HepG2 (cell line): ENCODE data around the gene SNX4. TPM values are rescaled to one million over a fixed set of nuclear protein-coding genes. Genes with fewer than 3 reads are reported as not detected.
A peak's percentile ranks its signal among the peaks of the same experiment; 100 is the strongest.

ENCODE experiments used
- BRCA1 ChIP-seq: sonication (generic); formaldehyde crosslinking; IDR thresholded peaks from 2 replicates; pipeline ENCODE4 v1.4.0; 2020; ENCODE audit warnings: missing genetic modification reagents
- FOXM1 ChIP-seq: sonication (generic); formaldehyde crosslinking; IDR thresholded peaks from 2 replicates; pipeline ENCODE4 v1.5.0; 2020; ENCODE audit warnings: missing genetic modification reagents
- HIVEP1 ChIP-seq: sonication (generic); formaldehyde crosslinking; IDR thresholded peaks from 2 replicates; pipeline ENCODE4 v1.4.0; 2020; ENCODE audit warnings: mild to moderate bottlenecking, missing genetic modification reagents
- HNF1A ChIP-seq, 2 experiments: sonication (generic) in 1 of 2; formaldehyde crosslinking in 1 of 2; IDR thresholded peaks; 2 replicates each; pipeline versions ENCODE4 v1.4.0 to v1.6.1; 2016 to 2020; ENCODE audit warnings: borderline replicate concordance in 1 of 2, low read depth in 1 of 2, mild to moderate bottlenecking in 1 of 2, missing genetic modification reagents in 1 of 2
- HOXA3 ChIP-seq: sonication (generic); formaldehyde crosslinking; IDR thresholded peaks from 2 replicates; pipeline ENCODE4 v1.5.0; 2020; ENCODE audit warnings: missing genetic modification reagents
- MED1 ChIP-seq: sonication (generic); formaldehyde crosslinking; IDR thresholded peaks from 2 replicates; pipeline ENCODE4 v1.4.0; 2020; ENCODE audit warnings: missing genetic modification reagents
- MEIS1 ChIP-seq: sonication (generic); formaldehyde crosslinking; IDR thresholded peaks from 2 replicates; pipeline ENCODE4 v1.9.0; 2021; ENCODE audit warnings: mild to moderate bottlenecking, missing genetic modification reagents, moderate library complexity, borderline replicate concordance
- MZF1 ChIP-seq: sonication (generic); formaldehyde crosslinking; IDR thresholded peaks from 2 replicates; pipeline ENCODE4 v1.8.1; 2023; ENCODE audit warnings: mild to moderate bottlenecking, missing genetic modification reagents, borderline replicate concordance
- TBX3 ChIP-seq: fragments of 450-650 bp; IDR thresholded peaks from 2 replicates; pipeline ENCODE4 v1.6.1; 2017; ENCODE audit warnings: antibody characterized with exemption, mild to moderate bottlenecking, inconsistent platforms, borderline replicate concordance
- ZBTB33 ChIP-seq: sonication (generic); formaldehyde crosslinking; IDR thresholded peaks from 2 replicates; pipeline ENCODE4 v1.4.0; 2020; ENCODE audit warnings: missing genetic modification reagents
- ZNF10 ChIP-seq: sonication (generic); formaldehyde crosslinking; IDR thresholded peaks from 2 replicates; pipeline ENCODE4 v1.4.0; 2020; ENCODE audit warnings: mild to moderate bottlenecking, low read depth, missing genetic modification reagents, borderline replicate concordance
- ZNF446 ChIP-seq: sonication (generic); formaldehyde crosslinking; IDR thresholded peaks from 2 replicates; pipeline ENCODE4 v1.5.0; 2020; ENCODE audit warnings: mild to moderate bottlenecking, missing genetic modification reagents
- ZNF574 ChIP-seq: sonication (generic); formaldehyde crosslinking; IDR thresholded peaks from 2 replicates; pipeline ENCODE4 v1.4.0; 2020; ENCODE audit warnings: missing genetic modification reagents
- ZNF672 ChIP-seq: sonication (generic); formaldehyde crosslinking; IDR thresholded peaks from 2 replicates; pipeline ENCODE4 v1.8.1; 2022; ENCODE audit warnings: missing genetic modification reagents
- ZNF678 ChIP-seq: sonication (generic); formaldehyde crosslinking; IDR thresholded peaks from 2 replicates; pipeline ENCODE4 v1.4.0; 2020; ENCODE audit warnings: mild to moderate bottlenecking, missing genetic modification reagents
- ZNF788 ChIP-seq: sonication (generic); formaldehyde crosslinking; IDR thresholded peaks from 2 replicates; pipeline ENCODE4 v1.5.0; 2020; ENCODE audit warnings: mild to moderate bottlenecking, missing genetic modification reagents, borderline replicate concordance
- ZNF839 ChIP-seq: sonication (generic); formaldehyde crosslinking; IDR thresholded peaks from 2 replicates; pipeline ENCODE4 v1.4.0; 2020; ENCODE audit warnings: missing genetic modification reagents, mild to moderate bottlenecking, borderline replicate concordance
- ZNF879 ChIP-seq: sonication (generic); formaldehyde crosslinking; IDR thresholded peaks from 2 replicates; pipeline ENCODE4 v1.8.1; 2023; ENCODE audit warnings: missing genetic modification reagents
- ZSCAN20 ChIP-seq: sonication (generic); formaldehyde crosslinking; IDR thresholded peaks from 2 replicates; pipeline ENCODE4 v1.4.0; 2020; ENCODE audit warnings: missing genetic modification reagents, mild to moderate bottlenecking, borderline replicate concordance
- ZSCAN30 ChIP-seq: sonication (generic); formaldehyde crosslinking; IDR thresholded peaks from 2 replicates; pipeline ENCODE4 v1.5.0; 2020; ENCODE audit warnings: mild to moderate bottlenecking, missing genetic modification reagents
- polyA plus RNA-seq, 8 experiments: library from polyadenylated mRNA; depleted of rRNA in 3 of 8; stranded (reverse) in 7 of 8; unstranded in 1 of 8; fragments of >200 nt; fragmentation: Illumina TruSeq in 4 of 8; extraction: Trizol in 4 of 8; gene quantifications; 2 replicates each; pipeline versions ENCODE4 v1.2.1 to v1.2.3, GENCODE V29; 2011 to 2016; ENCODE audit warnings: low read depth in 4 of 8, missing spikeins in 1 of 8, mixed read lengths in 1 of 8; ENCODE audit not compliant: insufficient read depth in 1 of 8
- total RNA-seq, 5 experiments: library from RNA; depleted of rRNA; stranded (reverse); fragments of >200 nt; fragmentation: Illumina TruSeq; extraction: Trizol; gene quantifications; 2 replicates each; pipeline ENCODE4 v1.2.3, GENCODE V29; 2016; ENCODE audit warnings: low read depth in 1 of 5

Gene SNX4
- total and polyA plus RNA-seq, 2 of the 13 experiments (the other 11 are each of a cell fraction or from before 2014, with no cell fraction given): 18.1 to 73.6 TPM

GRCh38 chr3:125519678-125520562 is at the start of gene SNX4 (continued):
- no peak for TF ChIP-seq ZNF672 (CRISPR knock-in tag)
- peak; percentile 53; the same call in 1 of the 2 replicates for TF ChIP-seq HOXA3
- no peak; the same call in 1 of the 2 replicates for TF ChIP-seq BRCA1 (CRISPR knock-in tag)
- TF ChIP-seq ZNF446: 0 out of 2 replicates have a peak, but pooled peaks have one; percentile 48
- peak; percentile 85; the same call in 1 of the 2 replicates for TF ChIP-seq HIVEP1 (CRISPR knock-in tag)
- no peak for TF ChIP-seq ZNF839 (CRISPR knock-in tag)
- no peak for TF ChIP-seq ZNF10 (CRISPR knock-in tag)
- TF ChIP-seq ZNF879 (CRISPR knock-in tag): no peak
- peak; percentile 63; the same call in 1 of the 2 replicates for TF ChIP-seq MED1
- no peak for TF ChIP-seq HNF1A (IDR thresholded peaks at IDR 0.05; ENCODE audit: low read depth)
- TF ChIP-seq HNF1A (CRISPR knock-in tag; IDR thresholded peaks at IDR 0.05; ENCODE audit: borderline replicate concordance): no peak
- TF ChIP-seq TBX3: no peak
- no peak for TF ChIP-seq FOXM1 (CRISPR knock-in tag)
- no peak; the same call in 1 of the 2 replicates for TF ChIP-seq ZNF678 (CRISPR knock-in tag)
- TF ChIP-seq MZF1: no peak
- TF ChIP-seq ZSCAN20 (CRISPR knock-in tag): 0 out of 2 replicates have a peak, but pooled peaks have one; percentile 47
- no peak for TF ChIP-seq ZNF788 (CRISPR knock-in tag)
- no peak for TF ChIP-seq ZSCAN30 (CRISPR knock-in tag)
- 0 out of 2 replicates have a peak, but pooled peaks have one; percentile 40 for TF ChIP-seq MEIS1 (CRISPR knock-in tag)
- peak; percentile 75 for TF ChIP-seq ZNF574 (CRISPR knock-in tag)
- TF ChIP-seq ZBTB33 (CRISPR knock-in tag): no peak
